ENCODE results near the gene LTBR. TPM values are rescaled to one million over a fixed set of nuclear protein-coding genes. Genes with fewer than 3 reads are reported as not detected.
"Not testable (repeated sequence)": the region's sequence is repeated elsewhere in the genome, so short reads cannot be mapped to it uniquely, and the experiment has no call there.

The LTBR gene
- total and polyA plus RNA-seq, 5 donors = 30.8 to 54.2 (median 37.6) TPM

GRCh38 chr12:6338955-6339354, 45.0 kb upstream of the LTBR start:
- intact Hi-C loops (cut with DNase I) = loop anchor here in 3 of 4 donors (5.0 to 10.0 kb wide), 2 partner anchors 43 to 46 kb away; partner anchors contain the start of gene LTBR (in 3 of the 3)

GRCh38 chr12:6340032-6340638, 43.8 kb upstream of the LTBR start:
- Histone ChIP-seq H3K27me3 (ENCODE audit: control insufficient read depth, insufficient read depth) (no peaks in the 10 kb centered on the region), H3K4me1 (ENCODE audit: control insufficient read depth, insufficient read depth, low read length) (peaks cover 20% of the 10 kb centered on the region), H3K27ac (ENCODE audit: low read length) (peak overlapping the region; percentile 92), H3K4me3 (ENCODE audit: low read length) (peak overlapping the region; percentile 87), H3K9me3 (ENCODE audit: control insufficient read depth, low read length) (no peaks in the 10 kb centered on the region)
- WGBS = 11% methylated on average over 9 of the region's 9 CpGs
- peak in 2 of 3 donors; percentile 73 to 79 for DNase-seq
- ATAC-seq = no peak
- intact Hi-C loops (cut with DNase I) = loop anchor here in 1 of 4 donors (5.0 kb wide), 1 partner anchor 42 kb away; the partner anchor contains the start of gene LTBR

More at GRCh38 chr12:6338955-6339354, 45.0 kb upstream of the LTBR start:
- H3K4me1 ChIP-seq (ENCODE audit: control insufficient read depth, insufficient read depth, low read length) = peaks cover 22% of the 10 kb centered on the region
- H3K27me3 ChIP-seq (ENCODE audit: control insufficient read depth, insufficient read depth) = no peaks in the 10 kb centered on the region
- peak overlapping the region; percentile 71 for H3K27ac ChIP-seq (ENCODE audit: low read length)
- H3K9me3 ChIP-seq (ENCODE audit: control insufficient read depth, low read length) = no peaks in the 10 kb centered on the region
- ATAC-seq (no peak), DNase-seq (no peak)
- 28% methylated on average over 3 of the region's 3 CpGs for WGBS
- H3K4me3 ChIP-seq (ENCODE audit: low read length) = peak overlapping the region; percentile 87

DNA sequence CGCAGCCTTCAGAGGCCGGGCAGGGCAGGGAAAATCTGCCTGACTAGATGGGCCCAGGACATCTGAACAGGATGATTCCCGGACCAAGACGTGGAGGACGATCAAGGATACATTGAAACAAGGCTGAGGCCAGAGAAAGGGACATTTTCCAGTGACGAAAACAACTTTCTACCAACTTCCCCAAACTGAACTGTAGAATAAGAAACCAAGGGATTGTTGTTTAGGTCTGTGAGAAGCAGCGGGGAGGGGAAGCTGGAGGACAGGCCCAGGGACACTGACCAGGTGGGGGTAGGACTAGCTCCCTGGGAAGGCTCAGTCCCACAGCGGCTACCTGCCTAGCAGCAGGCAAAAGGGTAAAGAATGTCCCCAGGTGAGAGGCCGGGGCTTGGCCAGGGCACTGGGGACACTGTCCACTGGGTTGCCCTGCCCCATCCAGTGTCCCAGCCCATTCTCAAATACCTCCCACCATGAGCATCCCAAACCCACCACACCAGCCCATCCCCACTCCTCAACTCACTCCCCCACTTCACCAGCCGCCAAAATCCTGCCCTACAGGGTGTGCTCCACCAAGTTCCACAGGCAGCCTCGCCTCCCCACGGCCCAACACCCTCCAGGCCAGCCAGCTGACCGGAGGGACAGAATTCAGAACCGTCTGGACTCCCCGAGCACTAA, 43.1 kb upstream of the LTBR start:
- Histone ChIP-seq H3K27ac (ENCODE audit: low read length) (peak overlapping the region; percentile 92), H3K27me3 (ENCODE audit: control insufficient read depth, insufficient read depth) (no peaks in the 10 kb centered on the region), H3K4me1 (ENCODE audit: control insufficient read depth, insufficient read depth, low read length) (peaks cover 19% of the 10 kb centered on the region), H3K4me3 (ENCODE audit: low read length) (peak overlapping the region; percentile 87), H3K9me3 (ENCODE audit: control insufficient read depth, low read length) (no peaks in the 10 kb centered on the region)
- intact Hi-C loops (cut with DNase I) = loop anchor here in 1 of 4 donors (5.0 kb wide), 1 partner anchor 41 kb away; the partner anchor contains the start of gene LTBR
- no peak for ATAC-seq
- 4% methylated on average over 15 of the region's 15 CpGs for WGBS
- peak in 2 of 3 donors; percentile 67 to 69 for DNase-seq

DNA sequence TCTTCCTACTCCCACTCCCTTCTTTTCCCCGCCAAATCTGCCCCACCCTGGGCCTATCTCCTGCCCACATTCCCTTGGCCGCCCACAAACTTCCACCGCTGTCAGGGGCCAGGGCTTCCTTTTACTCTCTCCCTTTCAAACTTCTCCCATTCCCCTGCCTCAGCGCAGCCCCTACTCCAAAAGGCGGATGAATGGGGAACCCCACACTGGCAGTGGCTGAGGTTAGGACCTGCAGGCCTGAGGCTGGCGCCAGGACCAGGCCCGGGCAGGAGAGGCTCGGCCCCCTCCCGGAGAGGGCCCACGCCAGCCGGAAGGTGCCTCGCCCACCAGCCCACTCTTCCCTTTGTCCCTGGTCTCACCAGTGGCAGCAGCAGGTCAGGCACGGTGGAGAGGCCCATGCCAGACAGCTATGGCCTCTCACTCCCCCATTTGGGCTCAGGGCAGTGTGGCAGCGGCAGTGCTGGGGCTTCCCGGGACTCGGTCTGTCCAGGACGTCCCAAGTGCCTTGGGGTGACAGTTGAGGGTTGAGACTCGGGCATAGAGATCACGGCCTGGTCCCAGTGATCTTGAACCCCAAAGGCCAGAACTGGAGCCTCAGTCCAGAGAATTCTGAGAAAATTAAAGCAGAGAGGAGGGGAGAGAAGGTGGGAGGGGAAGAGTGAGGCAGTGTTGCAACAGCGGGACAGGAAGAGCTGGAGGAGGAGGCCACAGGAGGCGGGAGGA, 42.4 kb upstream of the LTBR start, which contains the start of gene TNFRSF1A:
TSS of gene TNFRSF1A (minus strand) at position 660 of the 723 bp plus-strand sequence. CDS start at position 398, 262 bp downstream.
- intact Hi-C loops (cut with DNase I) = loop anchor here in 1 of 4 donors (5.0 kb wide), 1 partner anchor 41 kb away; the partner anchor contains the start of gene LTBR
- Histone ChIP-seq H3K4me1 (ENCODE audit: control insufficient read depth, insufficient read depth, low read length) (peaks cover 26% of the 10 kb centered on the region), H3K27ac (ENCODE audit: low read length) (peak within 1 kb of the TSS; percentile 92), H3K9me3 (ENCODE audit: control insufficient read depth, low read length) (no peaks in the 10 kb centered on the region), H3K27me3 (ENCODE audit: control insufficient read depth, insufficient read depth) (no peaks in the 10 kb centered on the region), H3K4me3 (ENCODE audit: low read length) (peak within 1 kb of the TSS; percentile 87)
- peak; percentile 82 to 87 for ATAC-seq
- DNase-seq = peak; percentile 79 to 89 (median 86)
- under 1% methylated on average over 21 of the region's 21 CpGs for WGBS

GRCh38 chr12:6342140-6342889, 41.6 kb upstream of the LTBR start:
- H3K27me3 ChIP-seq (ENCODE audit: control insufficient read depth, insufficient read depth) = no peaks in the 10 kb centered on the region
- peak overlapping the region; percentile 92 for H3K27ac ChIP-seq (ENCODE audit: low read length)
- DNase-seq (no peak), ATAC-seq (no peak)
- intact Hi-C loops (cut with DNase I) = loop anchor here in 1 of 4 donors (5.0 kb wide), 1 partner anchor 40 kb away; the partner anchor contains the start of gene LTBR
- WGBS = 27% methylated on average over 7 of the region's 7 CpGs
- H3K4me1 ChIP-seq (ENCODE audit: control insufficient read depth, insufficient read depth, low read length) = peaks cover 30% of the 10 kb centered on the region
- H3K9me3 ChIP-seq (ENCODE audit: control insufficient read depth, low read length) = no peaks in the 10 kb centered on the region
- peak overlapping the region; percentile 87 for H3K4me3 ChIP-seq (ENCODE audit: low read length)

DNA sequence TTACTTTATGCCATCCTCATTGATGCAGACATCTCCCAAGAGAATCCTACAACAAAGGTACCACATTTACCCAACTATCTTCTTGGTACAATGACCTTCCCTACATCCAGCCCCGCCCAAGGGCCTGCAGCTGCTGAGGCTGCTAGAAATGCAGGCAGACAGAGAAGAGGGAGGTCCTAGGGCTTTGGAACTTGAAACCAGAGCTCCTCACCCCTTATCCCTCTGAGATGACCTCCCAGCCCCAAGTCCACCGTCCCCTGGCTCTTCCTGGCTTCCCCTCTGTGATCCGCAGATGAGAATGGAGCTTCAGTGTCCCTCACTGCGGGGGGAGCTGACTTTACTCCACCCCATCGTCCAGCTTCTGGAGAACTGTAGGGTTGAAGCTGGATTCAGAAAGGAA, 40.4 kb upstream of the LTBR start:
- WGBS = 43% methylated on average over 5 of the region's 5 CpGs
- intact Hi-C loops (cut with DNase I) = loop anchor here in 1 of 4 donors (5.0 kb wide), 1 partner anchor 39 kb away; the partner anchor contains the start of gene LTBR
- Histone ChIP-seq H3K27me3 (ENCODE audit: control insufficient read depth, insufficient read depth) (no peaks in the 10 kb centered on the region), H3K4me3 (ENCODE audit: low read length) (no peak overlapping the region), H3K4me1 (ENCODE audit: control insufficient read depth, insufficient read depth, low read length) (peaks cover 26% of the 10 kb centered on the region), H3K9me3 (ENCODE audit: control insufficient read depth, low read length) (no peaks in the 10 kb centered on the region), H3K27ac (ENCODE audit: low read length) (peak overlapping the region; percentile 65)
- ATAC-seq = no peak
- DNase-seq = peak in 1 of 3 donors; percentile 72

GRCh38 chr12:6344101-6344660, 39.8 kb upstream of the LTBR start:
- not testable (repeated sequence) for H3K4me3 ChIP-seq (ENCODE audit: low read length); DNase-seq; H3K9me3 ChIP-seq (ENCODE audit: control insufficient read depth, low read length); H3K27ac ChIP-seq (ENCODE audit: low read length); ATAC-seq; H3K27me3 ChIP-seq (ENCODE audit: control insufficient read depth, insufficient read depth)
- 97% methylated on average over 11 of the region's 11 CpGs for WGBS
- intact Hi-C loops (cut with DNase I) = loop anchor here in 1 of 4 donors (5.0 kb wide), 1 partner anchor 38 kb away; the partner anchor contains the start of gene LTBR
- peaks cover 26% of the 10 kb centered on the region for H3K4me1 ChIP-seq (ENCODE audit: control insufficient read depth, insufficient read depth, low read length)

- ATAC-seq (peak in 1 of 2 donors; percentile 35), DNase-seq (peak in 2 of 3 donors; percentile 64 to 78)
- intact Hi-C loops (cut with DNase I) = no loop called here
- H3K4me1 ChIP-seq (ENCODE audit: control insufficient read depth, insufficient read depth, low read length) = peaks cover 26% of the 10 kb centered on the region
- no peaks in the 10 kb centered on the region for H3K27me3 ChIP-seq (ENCODE audit: control insufficient read depth, insufficient read depth)
- peak overlapping the region; percentile 70 for H3K27ac ChIP-seq (ENCODE audit: low read length)
- WGBS = 54% methylated on average over 10 of the region's 10 CpGs
- H3K4me3 ChIP-seq (ENCODE audit: low read length) = no peak overlapping the region
- no peaks in the 10 kb centered on the region for H3K9me3 ChIP-seq (ENCODE audit: control insufficient read depth, low read length)
Measured at GRCh38 chr12:6345319-6346091, 38.5 kb upstream of the LTBR start.

GRCh38 chr12:6346235-6346832, 37.6 kb upstream of the LTBR start:
- Histone ChIP-seq H3K4me1 (ENCODE audit: control insufficient read depth, insufficient read depth, low read length) (peaks cover 26% of the 10 kb centered on the region), H3K27me3 (ENCODE audit: control insufficient read depth, insufficient read depth) (no peaks in the 10 kb centered on the region), H3K4me3 (ENCODE audit: low read length) (no peak overlapping the region), H3K27ac (ENCODE audit: low read length) (peak overlapping the region; percentile 93), H3K9me3 (ENCODE audit: control insufficient read depth, low read length) (no peaks in the 10 kb centered on the region)
- intact Hi-C loops (cut with DNase I) = no loop called here
- 84% methylated on average over 5 of the region's 5 CpGs for WGBS
- ATAC-seq = no peak
- peak in 1 of 3 donors; percentile 14 for DNase-seq

Data from right cardiac atrium (tissue), 5 donors.